CD14-positive monocyte (primary cell): ENCODE measurements around the gene F7. TPM values are rescaled to one million over a fixed set of nuclear protein-coding genes. Genes with fewer than 3 reads are reported as not detected.
"Not testable (repeated sequence)": the region's sequence is repeated elsewhere in the genome, so short reads cannot be mapped to it uniquely, and the experiment has no call there.

Experiments used
- DNase-seq, 3 donors: peaks; one replicate each; pipeline ENCODE4 v3.0.0-alpha.2; 2011 to 2022
- H2AFZ ChIP-seq: 2 replicates; pipeline ENCODE4 v1.6.0; 2012; ENCODE audit warnings: mild to moderate bottlenecking, low read depth, low read length, inconsistent platforms; ENCODE audit not compliant: insufficient read depth, poor library complexity, severe bottlenecking
- H3K27ac ChIP-seq, 2 donors: 1 replicate in 1 of 2; 2 replicates in 1 of 2; pipeline ENCODE4 v1.5.1; 2012 to 2013; ENCODE audit warnings: low read length in 2 of 2, control low read depth in 1 of 2, inconsistent platforms in 1 of 2, low read depth in 1 of 2, mild to moderate bottlenecking in 1 of 2
- H3K27me3 ChIP-seq, 2 donors: one replicate each; pipeline versions ENCODE4 v1.6.0 to v1.6.1; 2011 to 2013; ENCODE audit warnings: low read length in 2 of 2; ENCODE audit not compliant: control insufficient read depth in 2 of 2, insufficient read depth in 2 of 2
- H3K36me3 ChIP-seq, 2 donors: replicated peaks in 1 of 2; 1 replicate in 1 of 2; 2 replicates in 1 of 2; pipeline versions ENCODE4 v1.5.1 to v1.6.1; 2012 to 2013; ENCODE audit warnings: low read length in 2 of 2, control low read depth in 1 of 2, inconsistent platforms in 1 of 2, mild to moderate bottlenecking in 1 of 2; ENCODE audit not compliant: insufficient read depth in 2 of 2, control insufficient read depth in 1 of 2
- H3K4me1 ChIP-seq, 2 donors: 1 replicate in 1 of 2; 2 replicates in 1 of 2; pipeline versions ENCODE4 v1.5.1 to v1.6.1; 2012 to 2013; ENCODE audit warnings: low read length in 2 of 2, control low read depth in 1 of 2, inconsistent platforms in 1 of 2, mild to moderate bottlenecking in 1 of 2, moderate library complexity in 1 of 2; ENCODE audit not compliant: insufficient read depth in 2 of 2, control insufficient read depth in 1 of 2
- H3K4me2 ChIP-seq: replicated peaks from 2 replicates; pipeline ENCODE3; 2012; ENCODE audit warnings: low read length, moderate library complexity, mild to moderate bottlenecking; ENCODE audit not compliant: poor library complexity, severe bottlenecking; ENCODE audit errors: extremely low read depth
- H3K4me3 ChIP-seq, 3 experiments: fragments of 200-600 bp in 1 of 3; sonication (generic) in 1 of 3; replicated peaks in 1 of 3; 1 replicate in 2 of 3; 2 replicates in 1 of 3; pipeline ENCODE4 v1.5.1; 2011 to 2013; ENCODE audit warnings: low read length in 3 of 3, mild to moderate bottlenecking in 3 of 3, control low read depth in 2 of 3, low read depth in 2 of 3, inconsistent platforms in 1 of 3, moderate library complexity in 1 of 3
- H3K79me2 ChIP-seq: 2 replicates; pipeline ENCODE4 v1.6.0; 2012; ENCODE audit warnings: mild to moderate bottlenecking, control low read depth, inconsistent platforms, low read length, moderate library complexity; ENCODE audit not compliant: insufficient read depth
- H3K9ac ChIP-seq: 2 replicates; pipeline ENCODE4 v1.6.0; 2017; ENCODE audit warnings: low read length, mild to moderate bottlenecking; ENCODE audit not compliant: insufficient read depth, poor library complexity, severe bottlenecking
- H3K9me3 ChIP-seq, 2 donors: replicated peaks in 1 of 2; 1 replicate in 1 of 2; 2 replicates in 1 of 2; pipeline versions ENCODE4 v1.5.1 to v1.6.1; 2012 to 2013; ENCODE audit warnings: low read length in 2 of 2, control low read depth in 1 of 2; ENCODE audit not compliant: control insufficient read depth in 1 of 2, insufficient read depth in 1 of 2
- H4K20me1 ChIP-seq: 2 replicates; pipeline ENCODE4 v1.6.0; 2012; ENCODE audit warnings: mild to moderate bottlenecking, low read length, control low read depth, moderate library complexity; ENCODE audit not compliant: insufficient read depth
- H3K27ac Mint-ChIP-seq, 7 donors: one replicate each; pipeline ENCODE4 v1.8.0; 2020; ENCODE audit warnings: mild to moderate bottlenecking in 7 of 7, mixed read lengths in 7 of 7, moderate library complexity in 6 of 7, inconsistent platforms in 2 of 7
- H3K27me3 Mint-ChIP-seq, 3 donors: one replicate each; pipeline ENCODE4 v1.8.0; 2021 to 2022; ENCODE audit warnings: low read depth in 3 of 3, mild to moderate bottlenecking in 3 of 3, mixed read lengths in 3 of 3, moderate library complexity in 3 of 3, inconsistent platforms in 1 of 3
- H3K36me3 Mint-ChIP-seq, 2 donors: one replicate each; pipeline ENCODE4 v1.8.0; 2020; ENCODE audit warnings: mixed read lengths in 2 of 2, inconsistent platforms in 1 of 2, mild to moderate bottlenecking in 1 of 2
- H3K4me1 Mint-ChIP-seq: one replicate; pipeline ENCODE4 v1.8.0; 2020; ENCODE audit warnings: mild to moderate bottlenecking, mixed read lengths
- H3K4me3 Mint-ChIP-seq, 2 donors: one replicate each; pipeline ENCODE4 v1.8.0; 2020; ENCODE audit warnings: mild to moderate bottlenecking in 2 of 2, mixed read lengths in 2 of 2, moderate library complexity in 1 of 2
- H3K9me3 Mint-ChIP-seq, 7 donors: one replicate each; pipeline ENCODE4 v1.8.0; 2020 to 2022; ENCODE audit warnings: mixed read lengths in 7 of 7, mild to moderate bottlenecking in 6 of 7, moderate library complexity in 6 of 7, inconsistent platforms in 2 of 7
- WGBS: methylation state at CpG from one replicate; pipeline ENCODE4 v1.1.5; 2013; ENCODE audit warnings: missing lambda C conversion rate; ENCODE audit not compliant: insufficient coverage; 5-methylcytosine and 5-hydroxymethylcytosine counted together
- intact Hi-C, 2 donors: fragments of 100-400 bp; cut with micrococcal nuclease; formaldehyde crosslinking; loops; one replicate each; pipeline versions ENCODE4 v1.15.0 to v1.15.1; 2023
- polyA plus RNA-seq, 3 donors: library from polyadenylated mRNA; depleted of rRNA in 1 of 3; unstranded in 2 of 3; stranded (reverse) in 1 of 3; fragments of 300-500 nt in 2 of 3; fragments of >200 nt in 1 of 3; fragmentation: Illumina TruSeq in 2 of 3; gene quantifications; 1 replicate in 2 of 3; 2 replicates in 1 of 3; pipeline ENCODE4 v1.2.3, GENCODE V29; 2012 to 2021
- TF ChIP-seq, protein P1 (sequence below): fragments of 200-600 bp; IDR thresholded peaks from one replicate; pipeline ENCODE4 v1.8.0; 2022; ENCODE audit warnings: antibody characterized with exemption, mild to moderate bottlenecking

F7 gene
- polyA plus RNA-seq, 3 donors: not detected

DNA sequence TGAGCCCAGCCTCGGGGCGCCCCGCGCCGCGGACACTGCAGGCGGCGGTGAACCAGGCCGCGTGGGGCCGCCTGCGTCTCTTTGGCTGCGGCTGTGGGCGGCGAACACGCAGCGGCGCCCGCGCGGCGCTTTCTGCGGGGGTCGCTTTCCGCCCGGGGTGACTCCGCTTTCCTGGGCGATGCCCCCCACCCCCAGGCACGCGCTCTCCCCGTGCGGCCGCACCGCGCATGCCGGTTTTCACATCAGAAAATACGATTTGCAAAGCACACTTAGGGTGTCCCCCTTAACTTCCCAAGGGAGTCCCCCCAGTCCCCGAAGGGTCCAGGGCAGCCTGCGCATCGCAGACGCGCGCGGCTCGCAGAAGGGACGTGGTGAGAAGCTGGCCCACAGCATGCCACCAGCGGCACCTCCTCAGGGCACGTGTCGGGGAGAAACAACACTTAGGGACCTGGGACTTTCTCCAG lies 5.3 kb downstream of the F7 start:
- Mint-ChIP-seq H3K27ac (no peak overlapping the region), H3K36me3 (no peaks in the 10 kb centered on the region), H3K4me3 (peak overlapping the region in 1 of 2 donors; percentile 59), H3K27me3 (peaks cover 7 to 26% (median 20%) of the 10 kb centered on the region in 3 donors), H3K9me3 (peaks cover 0 to 15% (median 12%) of the 10 kb centered on the region in 7 donors), H3K4me1 (no peaks in the 10 kb centered on the region)
- H3K79me2 ChIP-seq: no peaks in the 10 kb centered on the region
- no peak for DNase-seq
- no peaks in the 10 kb centered on the region for H4K20me1 ChIP-seq
- intact Hi-C loops: no loop called here
- no peak overlapping the region for H3K27ac ChIP-seq
- H2AFZ ChIP-seq: no peak overlapping the region
- no peak overlapping the region for H3K9ac ChIP-seq
- peak overlapping the region; percentile 26 for H3K4me2 ChIP-seq
- H3K27me3 ChIP-seq: peaks cover 10 to 28% of the 10 kb centered on the region in 2 donors
- H3K4me3 ChIP-seq: no peak overlapping the region
- 10% methylated on average over 44 of the region's 49 CpGs for WGBS
- TF ChIP-seq, protein P1, sequence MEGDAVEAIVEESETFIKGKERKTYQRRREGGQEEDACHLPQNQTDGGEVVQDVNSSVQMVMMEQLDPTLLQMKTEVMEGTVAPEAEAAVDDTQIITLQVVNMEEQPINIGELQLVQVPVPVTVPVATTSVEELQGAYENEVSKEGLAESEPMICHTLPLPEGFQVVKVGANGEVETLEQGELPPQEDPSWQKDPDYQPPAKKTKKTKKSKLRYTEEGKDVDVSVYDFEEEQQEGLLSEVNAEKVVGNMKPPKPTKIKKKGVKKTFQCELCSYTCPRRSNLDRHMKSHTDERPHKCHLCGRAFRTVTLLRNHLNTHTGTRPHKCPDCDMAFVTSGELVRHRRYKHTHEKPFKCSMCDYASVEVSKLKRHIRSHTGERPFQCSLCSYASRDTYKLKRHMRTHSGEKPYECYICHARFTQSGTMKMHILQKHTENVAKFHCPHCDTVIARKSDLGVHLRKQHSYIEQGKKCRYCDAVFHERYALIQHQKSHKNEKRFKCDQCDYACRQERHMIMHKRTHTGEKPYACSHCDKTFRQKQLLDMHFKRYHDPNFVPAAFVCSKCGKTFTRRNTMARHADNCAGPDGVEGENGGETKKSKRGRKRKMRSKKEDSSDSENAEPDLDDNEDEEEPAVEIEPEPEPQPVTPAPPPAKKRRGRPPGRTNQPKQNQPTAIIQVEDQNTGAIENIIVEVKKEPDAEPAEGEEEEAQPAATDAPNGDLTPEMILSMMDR: no peak
- H3K4me1 ChIP-seq: no peaks in the 10 kb centered on the region
- no peaks in the 10 kb centered on the region for H3K36me3 ChIP-seq
- peaks cover 13 to 17% of the 10 kb centered on the region in 2 donors for H3K9me3 ChIP-seq

- intact Hi-C loops: not testable (repeated sequence)
- 92% methylated on average over 4 of the region's 5 CpGs for WGBS
Observed at GRCh38 chr13:113111821-113112220, 6.2 kb downstream of the F7 start.

DNA sequence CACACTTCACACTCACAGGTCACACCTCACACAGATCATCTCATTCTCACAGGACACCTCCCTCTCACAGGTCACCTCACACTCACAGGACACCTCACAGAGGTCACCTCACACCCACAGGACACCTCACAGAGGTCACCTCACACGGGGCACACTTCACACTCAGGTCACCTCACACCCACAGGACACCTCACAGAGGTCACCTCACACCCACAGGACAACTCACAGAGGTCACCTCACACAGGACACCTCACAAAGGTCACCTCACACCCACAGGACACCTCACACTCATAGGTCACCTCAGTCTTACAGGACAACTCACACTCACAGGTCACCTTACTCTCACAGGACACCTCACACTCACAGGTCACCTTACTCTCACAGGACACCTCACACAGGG lies 6.9 kb downstream of the F7 start:
- H3K4me2 ChIP-seq, H3K27ac ChIP-seq, H3K36me3 ChIP-seq, intact Hi-C loops, H3K4me1 Mint-ChIP-seq, DNase-seq, H3K4me1 ChIP-seq, H4K20me1 ChIP-seq, H3K27ac Mint-ChIP-seq, H3K9ac ChIP-seq, H2AFZ ChIP-seq, H3K4me3 ChIP-seq, H3K36me3 Mint-ChIP-seq, H3K4me3 Mint-ChIP-seq, H3K79me2 ChIP-seq: not testable (repeated sequence)
- Histone ChIP-seq H3K9me3 (peaks cover 12 to 13% of the 10 kb centered on the region in 2 donors), H3K27me3 (peaks cover 10 to 28% of the 10 kb centered on the region in 2 donors)
- H3K9me3 Mint-ChIP-seq: peaks cover 0 to 12% (median 11%) of the 10 kb centered on the region in 7 donors
- WGBS: 86% methylated on average over 1 of the region's 1 CpG
- peaks cover 7 to 26% (median 20%) of the 10 kb centered on the region in 3 donors for H3K27me3 Mint-ChIP-seq

More at GRCh38 chr13:113111821-113112220, 6.2 kb downstream of the F7 start:
- not testable (repeated sequence) for H3K4me3 ChIP-seq, H3K4me1 Mint-ChIP-seq, H3K4me2 ChIP-seq, H3K79me2 ChIP-seq, DNase-seq, H4K20me1 ChIP-seq, H2AFZ ChIP-seq, H3K27ac ChIP-seq, H3K36me3 Mint-ChIP-seq, H3K36me3 ChIP-seq, H3K4me1 ChIP-seq, H3K9ac ChIP-seq, H3K4me3 Mint-ChIP-seq, H3K27ac Mint-ChIP-seq
- peaks cover 7 to 26% (median 20%) of the 10 kb centered on the region in 3 donors for H3K27me3 Mint-ChIP-seq
- peaks cover 13 to 15% of the 10 kb centered on the region in 2 donors for H3K9me3 ChIP-seq
- peaks cover 10 to 28% of the 10 kb centered on the region in 2 donors for H3K27me3 ChIP-seq
- H3K9me3 Mint-ChIP-seq: peaks cover 0 to 13% (median 12%) of the 10 kb centered on the region in 7 donors
